ENCODE measurements around the gene ANKLE1.

Gene ANKLE1

DNA sequence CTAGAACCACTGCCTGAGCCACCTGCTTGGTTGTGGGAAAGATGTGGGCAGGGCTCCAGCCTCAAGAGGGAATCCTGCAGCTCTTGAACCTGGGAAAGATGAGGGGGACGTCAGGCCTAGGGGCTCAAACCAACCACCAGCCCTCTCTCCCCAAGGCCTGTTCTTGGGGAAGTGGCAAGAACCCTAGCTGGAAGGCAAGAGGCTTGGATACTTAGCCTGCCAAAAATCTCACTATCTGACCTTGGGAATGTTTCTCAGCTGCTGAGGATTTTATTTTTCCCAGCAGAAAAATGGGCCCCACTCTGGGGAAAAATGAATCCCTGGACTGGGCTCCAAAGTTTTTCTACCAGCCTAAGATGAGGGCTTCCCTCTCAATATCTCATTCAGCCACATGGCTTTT is 21.8 kb upstream of the ANKLE1 start:
- no peak for DNase-seq (ENCODE audit: low read depth)
- H3K4me3 ChIP-seq (ENCODE audit: control insufficient read depth, low read depth, low read length): no peak overlapping the region
- TF ChIP-seq, protein P1, sequence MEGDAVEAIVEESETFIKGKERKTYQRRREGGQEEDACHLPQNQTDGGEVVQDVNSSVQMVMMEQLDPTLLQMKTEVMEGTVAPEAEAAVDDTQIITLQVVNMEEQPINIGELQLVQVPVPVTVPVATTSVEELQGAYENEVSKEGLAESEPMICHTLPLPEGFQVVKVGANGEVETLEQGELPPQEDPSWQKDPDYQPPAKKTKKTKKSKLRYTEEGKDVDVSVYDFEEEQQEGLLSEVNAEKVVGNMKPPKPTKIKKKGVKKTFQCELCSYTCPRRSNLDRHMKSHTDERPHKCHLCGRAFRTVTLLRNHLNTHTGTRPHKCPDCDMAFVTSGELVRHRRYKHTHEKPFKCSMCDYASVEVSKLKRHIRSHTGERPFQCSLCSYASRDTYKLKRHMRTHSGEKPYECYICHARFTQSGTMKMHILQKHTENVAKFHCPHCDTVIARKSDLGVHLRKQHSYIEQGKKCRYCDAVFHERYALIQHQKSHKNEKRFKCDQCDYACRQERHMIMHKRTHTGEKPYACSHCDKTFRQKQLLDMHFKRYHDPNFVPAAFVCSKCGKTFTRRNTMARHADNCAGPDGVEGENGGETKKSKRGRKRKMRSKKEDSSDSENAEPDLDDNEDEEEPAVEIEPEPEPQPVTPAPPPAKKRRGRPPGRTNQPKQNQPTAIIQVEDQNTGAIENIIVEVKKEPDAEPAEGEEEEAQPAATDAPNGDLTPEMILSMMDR (conservative IDR thresholded peaks at IDR 0.05; ENCODE audit: control insufficient read depth, insufficient read depth, low read depth, low read length): no peak

DNA sequence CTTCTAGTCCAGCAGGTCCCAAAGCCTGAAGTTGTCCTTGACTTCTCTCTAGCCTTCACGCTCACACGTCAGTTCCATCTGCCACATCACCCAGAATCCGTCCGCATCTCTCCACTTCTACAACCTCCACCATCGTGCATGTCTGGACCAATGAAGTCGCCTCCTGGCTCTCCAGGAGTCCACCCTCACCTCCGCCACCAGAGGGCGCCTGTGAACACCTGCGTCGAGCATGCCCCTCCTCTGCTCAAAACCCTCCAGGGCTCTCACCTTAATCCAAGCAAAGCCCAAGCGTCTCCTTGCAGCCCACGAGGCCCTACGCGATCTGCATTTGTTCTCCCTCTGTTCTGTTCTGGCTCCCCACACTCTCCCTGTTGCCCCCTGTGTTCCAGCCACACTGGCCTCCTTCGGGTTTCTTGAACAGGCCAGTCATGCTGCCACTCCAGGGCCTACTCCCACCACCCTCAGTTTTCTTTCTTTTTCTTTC is 20.8 kb upstream of the ANKLE1 start:
- peak; percentile 75 for DNase-seq (ENCODE audit: low read depth)
- no peak overlapping the region for H3K4me3 ChIP-seq (ENCODE audit: control insufficient read depth, low read depth, low read length)
- TF ChIP-seq, protein P1 (conservative IDR thresholded peaks at IDR 0.05; ENCODE audit: control insufficient read depth, insufficient read depth, low read depth, low read length): peak; percentile 86

DNA sequence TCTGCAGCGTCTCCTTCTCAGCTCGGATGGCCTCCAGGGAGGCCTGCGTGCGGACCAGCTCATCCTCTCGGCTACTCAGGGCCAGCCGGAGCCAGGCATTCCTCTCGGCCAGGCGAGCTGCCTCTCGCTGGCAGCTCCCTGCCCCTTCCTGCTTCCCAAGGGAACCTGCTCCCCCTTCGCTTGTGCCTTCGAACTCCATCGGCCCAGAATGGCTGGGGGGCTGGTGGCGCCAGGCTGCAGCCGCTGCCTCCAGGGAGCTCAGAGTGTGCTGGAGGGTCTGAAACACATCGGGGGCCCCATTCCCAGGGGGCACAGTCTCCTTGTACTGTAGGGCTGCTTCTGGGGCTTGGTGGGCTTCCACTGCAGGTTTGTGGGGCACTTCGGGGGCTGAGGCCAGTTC is 19.1 kb upstream of the ANKLE1 start:
- TF ChIP-seq, protein P1 (conservative IDR thresholded peaks at IDR 0.05; ENCODE audit: control insufficient read depth, insufficient read depth, low read depth, low read length): no peak
- DNase-seq (ENCODE audit: low read depth): no peak
- H3K4me3 ChIP-seq (ENCODE audit: control insufficient read depth, low read depth, low read length): no peak overlapping the region

DNA sequence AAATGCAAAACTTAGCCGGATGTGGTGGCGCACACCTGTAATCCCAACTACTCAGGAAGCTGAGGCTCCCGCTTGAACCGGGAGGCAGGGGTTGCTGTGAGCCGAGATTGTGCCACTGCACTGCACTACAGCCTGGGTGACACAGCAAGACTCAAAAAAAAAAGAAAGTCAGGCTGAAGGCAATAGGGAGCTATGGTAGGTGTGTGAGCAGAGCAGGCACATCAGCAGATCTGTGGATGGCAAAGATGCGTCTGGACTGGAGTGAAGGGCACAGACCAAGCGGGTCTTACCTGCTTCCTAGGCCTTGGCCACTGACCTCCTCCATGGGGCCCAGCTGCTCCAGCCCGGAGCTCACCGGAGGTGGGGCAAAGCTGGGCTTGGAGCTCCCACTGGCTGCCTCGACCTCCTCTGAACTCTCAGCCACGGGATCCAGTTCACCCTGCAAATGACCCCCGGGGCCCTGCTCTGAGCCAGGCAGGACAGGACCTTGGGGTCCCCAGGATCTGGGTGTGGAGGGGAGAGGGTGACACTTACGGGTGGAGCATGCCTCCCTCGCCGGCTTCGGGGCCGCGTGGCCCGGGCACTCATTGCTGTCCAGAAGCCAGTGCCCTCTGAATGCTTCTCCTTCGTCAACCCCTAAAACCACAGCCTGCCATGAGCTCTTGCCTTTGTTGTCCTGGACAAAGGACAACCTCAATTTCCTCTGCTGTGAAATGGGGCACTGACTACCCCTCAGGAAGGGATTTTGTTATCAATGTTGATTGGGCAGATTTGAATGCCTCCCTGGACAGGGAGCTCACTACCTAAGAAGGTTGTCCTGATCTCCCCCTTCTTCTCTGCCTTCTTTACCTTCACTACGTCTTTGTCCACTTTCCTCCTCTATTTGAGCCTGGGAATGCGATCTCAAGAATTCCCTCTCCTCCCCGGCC is 17.7 kb upstream of the ANKLE1 start:
- no peak overlapping the region for H3K4me3 ChIP-seq (ENCODE audit: control insufficient read depth, low read depth, low read length)
- TF ChIP-seq, protein P1 (conservative IDR thresholded peaks at IDR 0.05; ENCODE audit: control insufficient read depth, insufficient read depth, low read depth, low read length): no peak
- DNase-seq (ENCODE audit: low read depth): no peak

DNA sequence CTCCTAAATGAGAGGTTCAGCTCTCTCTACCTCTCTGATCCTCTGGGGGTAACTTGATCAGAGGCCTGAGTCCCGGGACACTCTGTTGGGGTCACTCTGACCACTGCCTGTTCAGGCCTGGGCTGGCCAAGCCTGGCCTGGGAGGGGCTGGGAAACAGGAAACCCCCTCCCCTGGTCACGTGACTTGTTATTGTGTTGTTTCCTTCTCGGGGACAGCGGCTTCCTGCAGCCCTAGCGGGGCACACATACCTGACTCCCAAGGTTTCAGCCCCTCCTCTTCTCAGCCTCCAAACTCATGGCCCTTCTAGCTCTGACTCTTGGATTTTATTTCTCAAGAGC is 17.1 kb upstream of the ANKLE1 start, which contains the start of gene USHBP1:
Gene USHBP1 (minus strand): TSS at position 105 of the 339 bp plus-strand sequence. CDS start 446 bp downstream, outside the sequence.
- no peak for DNase-seq (ENCODE audit: low read depth)
- TF ChIP-seq, protein P1 (conservative IDR thresholded peaks at IDR 0.05; ENCODE audit: control insufficient read depth, insufficient read depth, low read depth, low read length): no peak
- no peak within 1 kb of the TSS for H3K4me3 ChIP-seq (ENCODE audit: control insufficient read depth, low read depth, low read length)

DNA sequence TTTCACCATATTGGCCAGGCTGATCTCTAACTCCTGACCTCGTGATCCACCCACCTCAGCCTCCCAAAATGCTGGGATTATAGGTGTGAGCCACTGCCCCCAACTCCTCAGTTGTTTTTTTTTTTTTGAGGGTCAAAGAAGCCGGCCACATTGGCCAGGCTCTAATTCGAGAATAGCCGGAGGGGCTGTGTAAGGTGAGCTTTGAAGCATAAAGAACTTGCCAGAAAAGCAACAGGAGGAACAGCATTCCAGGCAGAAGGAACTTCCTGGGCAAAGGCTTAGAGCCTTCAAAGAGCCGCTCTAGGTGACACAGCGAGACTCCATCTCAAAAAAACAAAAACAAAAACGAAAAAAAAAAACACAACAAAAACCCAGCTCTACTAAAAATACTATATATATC is 15.7 kb upstream of the ANKLE1 start:
- TF ChIP-seq, protein P1 (conservative IDR thresholded peaks at IDR 0.05; ENCODE audit: control insufficient read depth, insufficient read depth, low read depth, low read length): no peak
- DNase-seq (ENCODE audit: low read depth): no peak

More for the DNA sequence above, 15.7 kb upstream of the ANKLE1 start:
- no peak overlapping the region for H3K4me3 ChIP-seq (ENCODE audit: control insufficient read depth, low read depth, low read length)

Data from fibroblast of mammary gland (primary cell).